Mucosa of descending colon (tissue), 3 donors: ENCODE data around the gene GREB1. TPM values are rescaled to one million over a fixed set of nuclear protein-coding genes. Genes with fewer than 3 reads are reported as not detected.

Source experiments
- ATAC-seq: fragments of 200-7000 bp; cut with Tn5 transposase; one replicate; pipeline ENCODE4 v1.9.1; 2020; ENCODE audit warnings: mild to moderate bottlenecking, moderate library complexity
- DNase-seq, 3 donors: peaks; one replicate each; pipeline ENCODE4 v3.0.0-alpha.2; 2020
- H3K36me3 ChIP-seq: fragments of 200-600 bp; one replicate; pipeline ENCODE4 v1.8.0; 2021; ENCODE audit warnings: low read depth, mild to moderate bottlenecking
- H3K4me1 ChIP-seq: fragments of 200-600 bp; one replicate; pipeline ENCODE4 v1.8.0; 2021; ENCODE audit warnings: low read depth, mild to moderate bottlenecking
- H3K4me3 ChIP-seq: fragments of 200-600 bp; one replicate; pipeline ENCODE4 v1.8.0; 2021; ENCODE audit warnings: mild to moderate bottlenecking
- H3K9me3 ChIP-seq: fragments of 200-600 bp; one replicate; pipeline ENCODE4 v1.8.0; 2021; ENCODE audit warnings: mild to moderate bottlenecking
- CTCF ChIP-seq: fragments of 200-600 bp; IDR thresholded peaks from one replicate; pipeline ENCODE4 v1.8.0; 2022; ENCODE audit warnings: antibody characterized with exemption, mild to moderate bottlenecking
- intact Hi-C, 2 donors: fragments of 100-400 bp; cut with DNase I in 1 of 2; cut with micrococcal nuclease in 1 of 2; formaldehyde crosslinking; loops; one replicate each; pipeline versions ENCODE4 v1.11.0 to v1.11.1; 2022; cut with DNase I, micrococcal nuclease
- total RNA-seq, 3 donors: library from RNA; stranded (reverse); fragmentation: NEBNext Ultra II Directional in 2 of 3; extraction: Animal tissue kit (Norgen Biotek cat#: 25700) in 2 of 3; gene quantifications; one replicate each; pipeline versions ENCODE4 v1.2.1 to v1.2.4, GENCODE V29; 2021 to 2023
- donor health status: DM: no; HTN: no; CAD: no; lungs with moderate emphysema.
- donor health status: DM: no; HTN: no; CAD: no.
- donor health status: DM: no; HTN: yes; CAD: no.

GREB1 gene
- total RNA-seq, 3 donors from 2014 or later: 1.4 to 2.5 (median 1.6) TPM

DNA sequence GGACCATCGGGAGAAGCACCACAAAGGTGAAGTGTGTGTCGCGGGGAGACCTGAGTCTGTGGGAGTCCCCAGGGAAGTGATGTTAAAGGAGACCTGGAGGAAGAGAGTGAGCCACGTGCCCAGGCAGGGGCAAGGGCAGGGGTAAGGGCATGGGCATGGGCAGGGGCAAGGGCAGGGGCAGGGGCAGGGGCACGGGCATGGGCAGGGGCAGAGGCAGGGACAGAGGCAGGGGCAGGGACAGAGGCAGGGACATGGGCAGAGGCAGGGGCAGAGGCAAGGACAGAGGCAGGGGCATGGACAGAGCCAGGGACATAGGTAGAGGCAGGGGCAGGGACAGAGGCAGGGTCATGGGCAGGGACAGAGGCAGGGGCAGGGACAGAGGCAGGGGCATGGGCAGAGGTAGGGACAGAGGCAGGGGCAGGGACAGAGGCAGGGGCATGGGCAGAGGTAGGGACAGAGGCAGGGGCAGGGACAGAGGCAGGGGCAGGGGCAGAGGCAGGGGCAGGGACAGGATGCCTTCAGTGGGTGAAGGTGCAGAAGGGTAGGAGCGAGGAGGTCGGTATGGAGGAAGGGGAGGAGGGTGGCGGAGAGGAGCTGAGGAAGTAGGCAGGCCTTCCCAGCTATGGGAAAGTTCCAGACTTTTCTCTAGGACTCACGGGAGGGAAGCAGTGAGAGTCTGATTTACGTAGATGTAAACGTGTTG is 102.9 kb downstream of the GREB1 start:
- Histone ChIP-seq H3K4me3 (no peak overlapping the region), H3K4me1 (no peaks in the 10 kb centered on the region), H3K36me3 (no peaks in the 10 kb centered on the region), H3K9me3 (no peaks in the 10 kb centered on the region)
- intact Hi-C loops: no loop called here
- ATAC-seq (no peak), DNase-seq (no peak)
- no peak for TF ChIP-seq CTCF

DNA sequence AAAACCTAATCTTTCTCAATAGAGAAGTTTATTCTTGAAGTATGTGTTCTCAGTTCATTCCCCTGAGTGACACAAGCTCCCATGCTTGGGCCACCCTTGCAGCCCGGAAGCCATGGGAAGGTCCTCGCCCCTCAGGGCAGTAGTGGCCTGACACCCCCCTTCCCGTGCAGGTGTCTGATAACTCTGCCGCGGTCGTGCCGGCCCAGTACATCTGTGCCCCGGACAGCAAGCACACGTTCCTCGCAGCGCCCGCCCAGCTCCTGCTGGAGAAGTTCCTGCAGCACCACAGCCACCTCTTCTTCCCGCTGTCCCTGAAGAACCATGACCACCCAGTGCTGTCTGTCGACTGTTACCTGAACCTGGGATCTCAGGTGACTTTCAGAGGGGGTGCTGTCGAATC is 103.7 kb downstream of the GREB1 start:
- no peak for TF ChIP-seq CTCF
- DNase-seq: no peak
- no peaks in the 10 kb centered on the region for H3K36me3 ChIP-seq
- no peaks in the 10 kb centered on the region for H3K9me3 ChIP-seq
- intact Hi-C loops: no loop called here
- ATAC-seq: no peak
- H3K4me3 ChIP-seq: no peak overlapping the region
- no peaks in the 10 kb centered on the region for H3K4me1 ChIP-seq

- Histone ChIP-seq H3K9me3 (no peaks in the 10 kb centered on the region), H3K4me1 (no peaks in the 10 kb centered on the region), H3K4me3 (no peak overlapping the region), H3K36me3 (no peaks in the 10 kb centered on the region)
- DNase-seq (no peak), ATAC-seq (no peak)
- intact Hi-C loops: no loop called here
- TF ChIP-seq CTCF: no peak
These were observed 105.7 kb downstream of the GREB1 start for GRCh38 chr2:11639503-11639902.

DNA sequence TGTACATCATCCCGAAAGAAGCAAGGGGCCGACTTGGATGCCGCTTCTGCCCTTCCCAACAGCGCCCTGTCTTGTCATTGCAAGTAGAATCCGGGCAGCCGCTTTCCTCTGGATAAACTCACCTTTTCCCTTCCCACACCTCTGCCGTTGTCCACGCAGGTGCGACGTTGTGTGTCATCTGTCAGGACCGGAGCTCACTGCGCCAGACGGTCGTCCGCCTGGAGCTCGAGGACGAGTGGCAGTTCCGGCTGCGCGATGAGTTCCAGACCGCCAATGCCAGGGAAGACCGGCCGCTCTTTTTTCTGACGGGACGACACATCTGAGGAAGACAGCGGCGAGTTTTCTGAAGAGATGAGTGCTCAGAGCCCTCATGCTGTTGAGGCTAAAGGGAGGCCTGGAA is 106.3 kb downstream of the GREB1 start:
- H3K4me3 ChIP-seq: no peak overlapping the region
- no peaks in the 10 kb centered on the region for H3K9me3 ChIP-seq
- ATAC-seq: no peak
- no peak for TF ChIP-seq CTCF
- intact Hi-C loops: no loop called here
- no peak for DNase-seq
- no peaks in the 10 kb centered on the region for H3K4me1 ChIP-seq
- H3K36me3 ChIP-seq: no peaks in the 10 kb centered on the region

GRCh38 chr2:11642972-11643371 is 109.1 kb downstream of the GREB1 start:
- no peak for TF ChIP-seq CTCF
- H3K36me3 ChIP-seq: no peaks in the 10 kb centered on the region
- intact Hi-C loops: no loop called here
- H3K9me3 ChIP-seq: no peaks in the 10 kb centered on the region
- ATAC-seq (no peak), DNase-seq (no peak)
- no peaks in the 10 kb centered on the region for H3K4me1 ChIP-seq
- H3K4me3 ChIP-seq: no peak overlapping the region

DNA sequence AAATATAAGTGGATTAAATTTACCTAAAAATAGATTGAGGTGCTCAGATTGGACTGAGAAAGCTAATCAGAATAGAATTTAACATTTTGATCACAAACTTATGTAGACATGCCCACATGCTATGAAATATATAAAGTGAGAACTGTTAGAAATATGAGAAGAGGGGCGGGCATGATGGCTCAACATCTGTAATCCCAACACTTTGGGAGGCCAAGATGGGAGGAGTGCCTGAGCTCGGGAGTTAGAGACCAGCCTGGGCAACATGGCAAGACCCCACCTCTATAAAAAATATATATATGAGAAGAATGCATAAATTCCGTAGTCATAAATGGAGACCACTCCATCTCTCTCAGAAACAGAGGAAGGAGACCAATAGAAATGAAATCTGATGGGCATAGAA is 110.4 kb downstream of the GREB1 start:
- TF ChIP-seq CTCF: no peak
- DNase-seq (no peak), ATAC-seq (no peak)
- intact Hi-C loops: no loop called here
- Histone ChIP-seq H3K4me3 (no peak overlapping the region), H3K36me3 (no peaks in the 10 kb centered on the region), H3K4me1 (no peaks in the 10 kb centered on the region), H3K9me3 (no peaks in the 10 kb centered on the region)
